ENCODE measurements around the gene ITGB1BP1.

DNA sequence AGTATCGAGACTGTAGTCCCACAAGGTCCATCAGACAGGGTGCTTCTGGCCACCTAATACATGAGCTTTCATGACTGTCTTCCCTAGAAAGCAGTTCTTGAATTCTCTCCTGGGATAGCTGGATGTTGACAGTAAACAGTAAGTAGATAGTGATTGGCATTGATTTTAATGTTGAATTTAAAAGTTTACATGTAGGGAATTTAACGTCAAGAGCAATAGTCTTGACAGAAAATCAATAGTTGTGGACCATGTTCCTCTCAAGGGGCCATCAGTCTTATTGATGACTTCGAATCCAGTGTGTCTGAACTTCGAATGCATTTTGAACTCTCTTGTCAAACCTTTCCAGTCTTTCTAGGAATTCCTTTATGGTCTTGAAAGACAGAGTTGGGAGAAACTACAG is 63.9 kb downstream of the ITGB1BP1 start:
- TF ChIP-seq, protein P1, sequence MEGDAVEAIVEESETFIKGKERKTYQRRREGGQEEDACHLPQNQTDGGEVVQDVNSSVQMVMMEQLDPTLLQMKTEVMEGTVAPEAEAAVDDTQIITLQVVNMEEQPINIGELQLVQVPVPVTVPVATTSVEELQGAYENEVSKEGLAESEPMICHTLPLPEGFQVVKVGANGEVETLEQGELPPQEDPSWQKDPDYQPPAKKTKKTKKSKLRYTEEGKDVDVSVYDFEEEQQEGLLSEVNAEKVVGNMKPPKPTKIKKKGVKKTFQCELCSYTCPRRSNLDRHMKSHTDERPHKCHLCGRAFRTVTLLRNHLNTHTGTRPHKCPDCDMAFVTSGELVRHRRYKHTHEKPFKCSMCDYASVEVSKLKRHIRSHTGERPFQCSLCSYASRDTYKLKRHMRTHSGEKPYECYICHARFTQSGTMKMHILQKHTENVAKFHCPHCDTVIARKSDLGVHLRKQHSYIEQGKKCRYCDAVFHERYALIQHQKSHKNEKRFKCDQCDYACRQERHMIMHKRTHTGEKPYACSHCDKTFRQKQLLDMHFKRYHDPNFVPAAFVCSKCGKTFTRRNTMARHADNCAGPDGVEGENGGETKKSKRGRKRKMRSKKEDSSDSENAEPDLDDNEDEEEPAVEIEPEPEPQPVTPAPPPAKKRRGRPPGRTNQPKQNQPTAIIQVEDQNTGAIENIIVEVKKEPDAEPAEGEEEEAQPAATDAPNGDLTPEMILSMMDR (IDR thresholded peaks at IDR 0.05): no peak
- no peak for TF ChIP-seq POLR2A (IDR thresholded peaks at IDR 0.05)

All from stomach (tissue), 4 donors.